ENCODE measurements around the gene CNN2. TPM values are rescaled to one million over a fixed set of nuclear protein-coding genes. Genes with fewer than 3 reads are reported as not detected.
A peak's percentile ranks its signal among the peaks of the same experiment; 100 is the strongest.
"Not testable (repeated sequence)": the region's sequence is repeated elsewhere in the genome, so short reads cannot be mapped to it uniquely, and the experiment has no call there.

Gene CNN2
- total and polyA plus RNA-seq, 8 donors, result 20.4 to 73.8 (median 53.5) TPM

DNA sequence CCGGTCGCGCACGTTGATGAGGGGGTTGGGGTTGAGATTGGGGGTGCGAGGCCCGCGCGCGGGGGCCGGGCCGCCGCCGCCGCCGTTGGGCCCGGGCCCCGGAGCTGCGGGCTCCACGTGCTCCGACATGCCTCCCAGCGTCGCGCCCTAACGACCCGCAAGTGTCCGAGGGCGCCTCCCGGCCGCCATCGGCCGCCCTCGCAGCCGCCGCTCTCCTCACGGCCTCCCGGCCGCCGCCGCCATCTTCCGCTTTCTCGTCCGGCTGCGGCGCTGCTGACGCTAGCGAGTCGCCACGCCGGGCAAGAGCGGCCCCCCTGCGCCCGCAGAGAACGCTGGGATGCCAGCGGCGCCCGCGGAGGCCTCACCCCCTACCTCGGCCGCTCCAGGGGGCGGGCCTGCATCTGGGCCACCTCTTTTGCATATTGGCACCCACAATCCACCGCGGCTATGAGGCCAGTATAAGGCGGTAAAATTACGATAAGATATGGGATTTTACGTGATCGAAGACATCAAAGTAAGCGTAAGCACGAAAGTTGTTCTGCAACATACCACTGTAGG, 5.5 kb upstream of the CNN2 start, which contains the start of gene TMEM259:
TMEM259 (minus strand) TSS at position 256 of the 558 bp plus-strand sequence; CDS start at position 129, 127 bp downstream.
- DNase-seq (peak; percentile 96 to 99 (median 98)), FAIRE-seq (no peak), ATAC-seq (peak; percentile 86 to 94 (median 90))
- WGBS, 2 donors, result 0 to 1% methylated on average over 41 to 68 of the region's 68 CpGs
- Histone ChIP-seq H3K4me1 (peaks cover 26 to 38% (median 34%) of the 10 kb centered on the region in 3 donors), H3K27me3 (no peaks in the 10 kb centered on the region), H3K9me3 (no peaks in the 10 kb centered on the region), H3K4me3 (peak within 1 kb of the TSS; percentile 64 to 81 (median 78)), H3K27ac (peak within 1 kb of the TSS; percentile 76 to 93 (median 88)), H3K36me3 (no peaks in the 10 kb centered on the region)
- intact Hi-C loops (cut with DNase I), result no loop called here
- TF ChIP-seq, protein P1, sequence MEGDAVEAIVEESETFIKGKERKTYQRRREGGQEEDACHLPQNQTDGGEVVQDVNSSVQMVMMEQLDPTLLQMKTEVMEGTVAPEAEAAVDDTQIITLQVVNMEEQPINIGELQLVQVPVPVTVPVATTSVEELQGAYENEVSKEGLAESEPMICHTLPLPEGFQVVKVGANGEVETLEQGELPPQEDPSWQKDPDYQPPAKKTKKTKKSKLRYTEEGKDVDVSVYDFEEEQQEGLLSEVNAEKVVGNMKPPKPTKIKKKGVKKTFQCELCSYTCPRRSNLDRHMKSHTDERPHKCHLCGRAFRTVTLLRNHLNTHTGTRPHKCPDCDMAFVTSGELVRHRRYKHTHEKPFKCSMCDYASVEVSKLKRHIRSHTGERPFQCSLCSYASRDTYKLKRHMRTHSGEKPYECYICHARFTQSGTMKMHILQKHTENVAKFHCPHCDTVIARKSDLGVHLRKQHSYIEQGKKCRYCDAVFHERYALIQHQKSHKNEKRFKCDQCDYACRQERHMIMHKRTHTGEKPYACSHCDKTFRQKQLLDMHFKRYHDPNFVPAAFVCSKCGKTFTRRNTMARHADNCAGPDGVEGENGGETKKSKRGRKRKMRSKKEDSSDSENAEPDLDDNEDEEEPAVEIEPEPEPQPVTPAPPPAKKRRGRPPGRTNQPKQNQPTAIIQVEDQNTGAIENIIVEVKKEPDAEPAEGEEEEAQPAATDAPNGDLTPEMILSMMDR (IDR thresholded peaks at IDR 0.05), result no peak

DNA sequence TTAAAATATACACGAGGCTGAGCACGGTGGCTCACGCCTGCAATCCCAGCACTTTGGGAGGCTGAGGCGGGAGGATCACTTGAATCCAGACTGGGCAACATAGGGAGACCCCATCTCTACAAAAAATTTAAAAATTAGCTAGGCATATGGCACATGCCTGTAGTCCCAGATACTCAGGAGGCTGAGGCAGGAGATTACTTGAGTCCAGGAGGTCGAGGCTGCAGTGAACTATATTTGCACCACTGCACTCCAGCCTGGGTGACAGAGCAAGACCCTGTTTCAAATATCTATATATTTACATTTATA, 2.6 kb upstream of the CNN2 start:
- 76 to 85% methylated on average over 5 of the region's 5 CpGs for WGBS, 2 donors
- ATAC-seq; intact Hi-C loops (cut with DNase I); H3K27ac ChIP-seq; H3K9me3 ChIP-seq; H3K36me3 ChIP-seq; FAIRE-seq; H3K4me3 ChIP-seq; DNase-seq; H3K27me3 ChIP-seq: not testable (repeated sequence)
- peaks cover 0 to 11% (median 8%) of the 10 kb centered on the region in 3 donors for H3K4me1 ChIP-seq

- intact Hi-C loops (cut with DNase I), result not testable (repeated sequence)
Observed at GRCh38 chr19:1025080-1025479, 1.3 kb upstream of the CNN2 start.

DNA sequence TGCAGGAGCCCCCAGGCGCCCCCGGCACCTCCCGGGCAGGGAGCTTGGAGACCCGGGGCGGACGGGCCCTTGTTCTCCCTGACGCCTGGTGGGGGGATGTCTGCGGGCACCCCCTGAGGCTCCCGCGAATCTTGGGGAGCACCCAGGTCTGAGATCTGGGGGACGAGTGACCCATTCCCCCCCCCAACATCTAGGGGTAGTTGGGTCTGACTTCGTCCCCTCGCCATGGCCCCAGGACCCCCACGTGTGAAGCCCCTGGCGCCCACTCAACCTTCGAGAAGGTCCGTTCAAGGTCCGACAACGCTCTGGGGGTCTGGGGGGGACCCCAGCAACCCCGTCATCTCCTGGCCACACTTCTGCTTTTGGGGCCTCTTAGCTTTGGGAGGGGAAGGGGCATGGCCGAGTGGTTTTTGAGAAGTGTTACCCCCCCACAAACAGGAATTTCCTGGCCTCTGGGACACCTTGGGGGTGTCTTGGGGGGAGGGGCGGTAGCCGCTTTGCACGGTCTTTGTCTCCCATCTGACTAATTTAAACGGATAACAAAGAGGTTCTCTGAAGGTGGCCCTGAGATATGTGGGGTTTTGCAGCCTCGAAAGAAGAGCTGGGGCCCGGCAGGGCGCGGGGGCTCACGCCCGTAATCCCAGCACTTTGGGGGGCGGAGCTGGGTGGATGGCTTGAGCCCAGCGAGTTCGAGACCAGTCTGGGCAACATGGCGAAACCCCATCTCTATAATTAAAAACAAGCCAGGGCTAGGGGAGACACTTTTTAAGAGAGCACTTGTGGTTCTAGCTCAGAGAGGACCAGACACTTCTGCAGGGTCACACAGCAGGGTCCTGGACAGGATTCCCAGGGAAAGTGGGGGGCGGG, 608 bp downstream of the CNN2 start:
- Histone ChIP-seq H3K27ac (peak overlapping the region; percentile 68 to 94 (median 82)), H3K4me1 (no peaks in the 10 kb centered on the region), H3K27me3 (no peaks in the 10 kb centered on the region), H3K9me3 (no peaks in the 10 kb centered on the region), H3K36me3 (peaks cover 0 to 1% (median 0%) of the 10 kb centered on the region in 3 donors), H3K4me3 (peak overlapping the region; percentile 52 to 85 (median 76))
- peak in 3 of 6 donors; percentile 40 to 67 (median 54) for DNase-seq
- intact Hi-C loops (cut with DNase I), result no loop called here
- TF ChIP-seq, protein P1 (IDR thresholded peaks at IDR 0.05), result no peak
- peak; percentile 4 to 20 (median 14) for ATAC-seq
- FAIRE-seq, result no peak
- WGBS, 2 donors, result 3% methylated on average over 35 to 36 of the region's 36 CpGs

More at GRCh38 chr19:1025080-1025479, 1.3 kb upstream of the CNN2 start:
- not testable (repeated sequence) for FAIRE-seq, DNase-seq, H3K27me3 ChIP-seq, H3K27ac ChIP-seq, ATAC-seq, H3K4me1 ChIP-seq, H3K36me3 ChIP-seq, H3K4me3 ChIP-seq, H3K9me3 ChIP-seq
- 78 to 84% methylated on average over 6 of the region's 6 CpGs for WGBS, 2 donors

DNA sequence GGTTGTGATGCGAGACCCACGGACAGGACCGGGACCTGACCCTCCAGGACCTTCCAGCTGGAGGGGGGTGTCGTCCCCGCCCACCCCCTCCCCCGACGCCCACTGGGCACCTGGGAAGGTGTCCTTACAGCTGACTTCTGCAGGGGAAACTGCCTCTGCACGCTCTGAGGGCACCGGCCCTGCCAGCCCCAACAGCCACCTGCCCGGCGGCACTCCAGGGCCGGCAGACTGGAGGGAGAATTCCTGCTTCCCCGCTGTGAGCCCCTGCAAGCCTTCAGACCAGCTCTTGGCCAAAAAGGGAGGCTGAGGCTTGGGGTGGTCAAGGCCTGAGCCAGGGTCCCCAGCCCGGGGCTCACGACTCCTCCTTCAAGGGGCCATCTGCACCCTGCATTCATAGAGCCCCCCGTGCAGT, 1.2 kb downstream of the CNN2 start:
- peaks cover 0 to 8% (median 0%) of the 10 kb centered on the region in 3 donors for H3K36me3 ChIP-seq
- H3K27me3 ChIP-seq, result no peaks in the 10 kb centered on the region
- H3K9me3 ChIP-seq, result no peaks in the 10 kb centered on the region
- H3K27ac ChIP-seq, result peak overlapping the region; percentile 47 to 94 (median 82)
- ATAC-seq (peak; percentile 10 to 28 (median 20)), DNase-seq (peak in 3 of 6 donors; percentile 40 to 81 (median 58)), FAIRE-seq (no peak)
- intact Hi-C loops (cut with DNase I), result no loop called here
- no peaks in the 10 kb centered on the region for H3K4me1 ChIP-seq
- peak overlapping the region; percentile 52 to 85 (median 76) for H3K4me3 ChIP-seq
- 6% methylated on average over 15 to 16 of the region's 16 CpGs for WGBS, 2 donors
- TF ChIP-seq, protein P1 (IDR thresholded peaks at IDR 0.05), result no peak

Measured in pancreas (tissue), 10 donors.